Caco-2 (cell line): ENCODE measurements around the gene DDX51. TPM values are rescaled to one million over a fixed set of nuclear protein-coding genes. Genes with fewer than 3 reads are reported as not detected.

ENCODE experiments used
- BruUV-seq: library from RNA; stranded (reverse); fragments of 400-500 nt; replicated peaks from 2 replicates; lab custom pipeline; 2021; lab: Mats Ljungman, UMichigan
- CTCF ChIA-PET: fragments of 300-600 bp; sonication (Branson Sonifier 250); formaldehyde crosslinking; loops from one replicate; lab custom pipeline; 2022; ENCODE audit warnings: antibody characterized with exemption; lab: Charles Lee
- POLR2A ChIA-PET: fragments of 300-600 bp; sonication (Branson Sonifier 250); formaldehyde crosslinking; loops from one replicate; lab custom pipeline; 2022; ENCODE audit warnings: antibody characterized with exemption; lab: Charles Lee
- DNase-seq, 2 experiments: peaks; one replicate each; pipeline versions ENCODE4 v3.0.0 to v3.0.0-alpha.2; 2020 to 2022
- H3K27me3 ChIP-seq: replicated peaks from 2 replicates; pipeline ENCODE4 v1.6.0; 2011; ENCODE audit warnings: low read length; ENCODE audit not compliant: control insufficient read depth, insufficient read depth
- H3K36me3 ChIP-seq: 2 replicates; pipeline ENCODE4 v1.5.1; 2011; ENCODE audit warnings: low read length; ENCODE audit not compliant: control insufficient read depth, insufficient read depth
- H3K4me1 ChIP-seq: fragments of 250-450 bp; sonication (Bioruptor Pico); 2 replicates; pipeline ENCODE4 v1.5.1; 2020; ENCODE audit warnings: mild to moderate bottlenecking
- H3K4me3 ChIP-seq: 2 replicates; pipeline ENCODE4 v1.5.1; 2011; ENCODE audit warnings: low read depth, mild to moderate bottlenecking, control low read depth, low read length
- H3K9me3 ChIP-seq: fragments of 250-450 bp; sonication (Bioruptor Pico); 2 replicates; pipeline ENCODE4 v1.5.1; 2020; ENCODE audit warnings: mild to moderate bottlenecking, moderate library complexity
- H3K27ac Mint-ChIP-seq: one replicate; pipeline ENCODE4 v1.8.0; 2022; ENCODE audit warnings: mixed read lengths; ENCODE audit not compliant: unreplicated experiment
- H3K27me3 Mint-ChIP-seq: one replicate; pipeline ENCODE4 v1.8.0; 2022; ENCODE audit warnings: mixed read lengths; ENCODE audit not compliant: insufficient read depth, unreplicated experiment
- H3K36me3 Mint-ChIP-seq: one replicate; pipeline ENCODE4 v1.8.0; 2022; ENCODE audit warnings: mild to moderate bottlenecking, mixed read lengths; ENCODE audit not compliant: insufficient read depth, unreplicated experiment
- H3K4me1 Mint-ChIP-seq: one replicate; pipeline ENCODE4 v1.8.0; 2022; ENCODE audit warnings: low read depth, mixed read lengths; ENCODE audit not compliant: unreplicated experiment
- H3K4me3 Mint-ChIP-seq: one replicate; pipeline ENCODE4 v1.8.0; 2022; ENCODE audit warnings: mild to moderate bottlenecking, moderate library complexity, mixed read lengths; ENCODE audit not compliant: unreplicated experiment
- H3K9me3 Mint-ChIP-seq: one replicate; pipeline ENCODE4 v1.8.0; 2022; ENCODE audit warnings: mixed read lengths; ENCODE audit not compliant: unreplicated experiment
- intact Hi-C: fragments of 100-400 bp; cut with micrococcal nuclease; formaldehyde crosslinking; loops from one replicate; pipeline ENCODE4 v1.10.0; 2022; ENCODE audit not compliant: unreplicated experiment
- total RNA-seq: library from RNA; stranded (reverse); gene quantifications from 2 replicates; pipeline ENCODE4 v1.2.3, GENCODE V29; 2022
- TF ChIP-seq, protein P1 (sequence below), 2 experiments: fragments of 200-600 bp in 1 of 2; IDR thresholded peaks; 1 replicate in 1 of 2; 2 replicates in 1 of 2; pipeline versions ENCODE4 v1.5.1 to v1.8.0; 2011 to 2022; ENCODE audit warnings: antibody characterized with exemption in 1 of 2, control low read depth in 1 of 2, inconsistent platforms in 1 of 2, low read depth in 1 of 2, low read length in 1 of 2, mild to moderate bottlenecking in 1 of 2, moderate library complexity in 1 of 2; ENCODE audit not compliant: insufficient read depth in 1 of 2, severe bottlenecking in 1 of 2, unreplicated experiment in 1 of 2

The DDX51 gene
- total RNA-seq, 1 experiment from 2014 or later = 40.4 TPM

GRCh38 chr12:132163041-132163910, 19.2 kb upstream of the DDX51 start:
- Histone ChIP-seq H3K36me3 (no peaks in the 10 kb centered on the region), H3K4me3 (no peak overlapping the region), H3K4me1 (no peaks in the 10 kb centered on the region), H3K27me3 (no peaks in the 10 kb centered on the region), H3K9me3 (no peaks in the 10 kb centered on the region)
- no peak overlapping the region for H3K27ac Mint-ChIP-seq
- ChIA-PET POLR2A (no interaction called here), CTCF (interaction anchor here (0.9 to 2.8 kb wide), 3 partner anchors 9 to 251 kb away, joined by 3 to 11 read pairs (median 5); no protein-coding TSS in a partner anchor)
- intact Hi-C loops = no loop called here
- TF ChIP-seq, protein P1, sequence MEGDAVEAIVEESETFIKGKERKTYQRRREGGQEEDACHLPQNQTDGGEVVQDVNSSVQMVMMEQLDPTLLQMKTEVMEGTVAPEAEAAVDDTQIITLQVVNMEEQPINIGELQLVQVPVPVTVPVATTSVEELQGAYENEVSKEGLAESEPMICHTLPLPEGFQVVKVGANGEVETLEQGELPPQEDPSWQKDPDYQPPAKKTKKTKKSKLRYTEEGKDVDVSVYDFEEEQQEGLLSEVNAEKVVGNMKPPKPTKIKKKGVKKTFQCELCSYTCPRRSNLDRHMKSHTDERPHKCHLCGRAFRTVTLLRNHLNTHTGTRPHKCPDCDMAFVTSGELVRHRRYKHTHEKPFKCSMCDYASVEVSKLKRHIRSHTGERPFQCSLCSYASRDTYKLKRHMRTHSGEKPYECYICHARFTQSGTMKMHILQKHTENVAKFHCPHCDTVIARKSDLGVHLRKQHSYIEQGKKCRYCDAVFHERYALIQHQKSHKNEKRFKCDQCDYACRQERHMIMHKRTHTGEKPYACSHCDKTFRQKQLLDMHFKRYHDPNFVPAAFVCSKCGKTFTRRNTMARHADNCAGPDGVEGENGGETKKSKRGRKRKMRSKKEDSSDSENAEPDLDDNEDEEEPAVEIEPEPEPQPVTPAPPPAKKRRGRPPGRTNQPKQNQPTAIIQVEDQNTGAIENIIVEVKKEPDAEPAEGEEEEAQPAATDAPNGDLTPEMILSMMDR (IDR thresholded peaks at IDR 0.05; ENCODE audit: insufficient read depth in 1 of 2, low read depth in 1 of 2, low read length in 1 of 2, severe bottlenecking in 1 of 2, unreplicated experiment in 1 of 2) = no peak
- H3K9me3 Mint-ChIP-seq = peaks cover 18% of the 10 kb centered on the region
- no peak for DNase-seq
- peaks cover 5% of the 10 kb centered on the region for H3K27me3 Mint-ChIP-seq
- BruUV-seq = no TSS peak
- H3K4me3 Mint-ChIP-seq = no peak overlapping the region
- H3K4me1 Mint-ChIP-seq = no peaks in the 10 kb centered on the region
- peaks cover 10% of the 10 kb centered on the region for H3K36me3 Mint-ChIP-seq

- peaks cover 5% of the 10 kb centered on the region for H3K27me3 Mint-ChIP-seq
- ChIA-PET POLR2A (no interaction called here), CTCF (interaction anchor here (0.9 to 2.8 kb wide), 3 partner anchors 9 to 252 kb away, joined by 3 to 11 read pairs (median 5); no protein-coding TSS in a partner anchor)
- no peak overlapping the region for H3K27ac Mint-ChIP-seq
- peaks cover 18% of the 10 kb centered on the region for H3K9me3 Mint-ChIP-seq
- no TSS peak for BruUV-seq
- H3K36me3 Mint-ChIP-seq = peaks cover 10% of the 10 kb centered on the region
- Histone ChIP-seq H3K4me3 (no peak overlapping the region), H3K36me3 (no peaks in the 10 kb centered on the region), H3K27me3 (no peaks in the 10 kb centered on the region), H3K9me3 (no peaks in the 10 kb centered on the region), H3K4me1 (no peaks in the 10 kb centered on the region)
- intact Hi-C loops = no loop called here
- DNase-seq = no peak
- TF ChIP-seq, protein P1 (IDR thresholded peaks at IDR 0.05; ENCODE audit: insufficient read depth in 1 of 2, low read depth in 1 of 2, low read length in 1 of 2, severe bottlenecking in 1 of 2, unreplicated experiment in 1 of 2) = no peak
- H3K4me3 Mint-ChIP-seq = no peak overlapping the region
- H3K4me1 Mint-ChIP-seq = no peaks in the 10 kb centered on the region
Observed at GRCh38 chr12:132162508-132163031, 18.5 kb upstream of the DDX51 start.

DNA sequence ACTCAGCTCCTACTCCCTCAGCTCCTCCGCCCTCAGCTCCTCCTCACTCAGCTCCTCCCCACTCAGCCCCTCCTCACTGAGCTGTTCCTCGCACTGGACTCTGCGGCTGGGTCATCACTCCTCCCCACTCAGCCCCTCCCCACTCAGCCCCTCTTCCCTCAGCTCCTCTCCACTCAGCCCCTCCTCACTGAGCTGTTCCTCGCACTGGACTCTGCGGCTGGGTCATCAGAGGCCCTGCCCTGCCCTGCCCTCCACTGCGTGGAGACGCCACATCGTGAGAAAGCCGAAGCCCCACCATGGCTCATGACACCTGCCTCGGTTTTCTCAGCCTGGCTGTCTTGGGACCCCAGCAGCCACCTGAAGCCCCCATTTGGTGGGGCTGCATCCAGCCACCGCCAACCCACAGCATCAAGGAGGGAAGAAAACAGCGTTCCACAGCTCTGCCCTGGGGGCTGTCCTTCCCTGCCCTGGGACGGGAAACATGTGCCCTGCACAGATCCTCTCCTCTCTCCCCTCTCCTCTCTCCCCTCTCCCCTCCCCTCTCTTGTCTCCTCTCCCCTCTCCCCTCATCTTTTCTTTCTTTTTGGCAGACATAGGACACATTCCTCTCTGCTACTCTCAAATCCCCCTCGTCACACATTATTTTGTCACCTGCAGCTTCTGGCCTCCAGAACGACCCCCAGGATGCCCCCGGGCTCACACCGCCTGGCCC, 17.8 kb upstream of the DDX51 start:
- H3K27ac Mint-ChIP-seq = no peak overlapping the region
- peaks cover 3% of the 10 kb centered on the region for H3K36me3 ChIP-seq
- H3K9me3 Mint-ChIP-seq = peaks cover 13% of the 10 kb centered on the region
- TF ChIP-seq, protein P1 (IDR thresholded peaks at IDR 0.05; ENCODE audit: insufficient read depth in 1 of 2, low read depth in 1 of 2, low read length in 1 of 2, severe bottlenecking in 1 of 2, unreplicated experiment in 1 of 2) = no peak
- BruUV-seq = no TSS peak
- CTCF ChIA-PET = interaction anchor here (1.0 to 2.8 kb wide), 2 partner anchors 8 to 252 kb away, joined by 5 to 11 read pairs; no protein-coding TSS in a partner anchor
- no peak overlapping the region for H3K4me3 ChIP-seq
- intact Hi-C loops = no loop called here
- no peaks in the 10 kb centered on the region for H3K9me3 ChIP-seq
- H3K27me3 ChIP-seq = no peaks in the 10 kb centered on the region
- no peaks in the 10 kb centered on the region for H3K4me1 Mint-ChIP-seq
- H3K27me3 Mint-ChIP-seq = peaks cover 5% of the 10 kb centered on the region
- POLR2A ChIA-PET = no interaction called here
- no peak overlapping the region for H3K4me3 Mint-ChIP-seq
- peaks cover 10% of the 10 kb centered on the region for H3K36me3 Mint-ChIP-seq
- H3K4me1 ChIP-seq = no peaks in the 10 kb centered on the region
- no peak for DNase-seq
